NK-92 (cell line): ENCODE measurements around the gene FOXL3.
"Not testable (repeated sequence)": the region's sequence is repeated elsewhere in the genome, so short reads cannot be mapped to it uniquely, and the experiment has no call there.

ENCODE experiments used
- DNase-seq: peaks from one replicate; lab custom pipeline; 2025; ENCODE audit not compliant: unreplicated experiment; lab: John Stamatoyannopoulos, UW

FOXL3 gene

GRCh38 chr7:286266-286665 lies 3.7 kb upstream of the FOXL3 start:
- no peak for DNase-seq

GRCh38 chr7:288671-289101 lies 1.3 kb upstream of the FOXL3 start:
- DNase-seq: no peak

GRCh38 chr7:289209-289755 lies 688 bp upstream of the FOXL3 start:
- no peak for DNase-seq

- DNase-seq: no peak
These were observed 793 bp downstream of the FOXL3 start for GRCh38 chr7:290554-291372.

- DNase-seq: no peak
These were observed 1.6 kb downstream of the FOXL3 start for GRCh38 chr7:291373-292092.

GRCh38 chr7:292226-292625 lies 2.3 kb downstream of the FOXL3 start:
- no peak for DNase-seq

GRCh38 chr7:292826-293225 lies 2.9 kb downstream of the FOXL3 start:
- DNase-seq: no peak

GRCh38 chr7:293681-294439 lies 3.9 kb downstream of the FOXL3 start:
- no peak for DNase-seq

GRCh38 chr7:294440-295154 lies 4.6 kb downstream of the FOXL3 start:
- DNase-seq: no peak

- no peak for DNase-seq
These were observed 5.5 kb downstream of the FOXL3 start for GRCh38 chr7:295155-296154.

- DNase-seq: no peak
These were observed 6.5 kb downstream of the FOXL3 start for GRCh38 chr7:296373-296945.

- not testable (repeated sequence) for DNase-seq
These were observed 7.2 kb downstream of the FOXL3 start for GRCh38 chr7:297141-297540.

GRCh38 chr7:297611-298374 lies 7.8 kb downstream of the FOXL3 start:
- DNase-seq: no peak

- DNase-seq: no peak
These were observed 8.4 kb downstream of the FOXL3 start for GRCh38 chr7:298375-298702.

GRCh38 chr7:298743-299142 lies 8.8 kb downstream of the FOXL3 start:
- no peak for DNase-seq

GRCh38 chr7:299169-299568 lies 9.2 kb downstream of the FOXL3 start:
- DNase-seq: no peak

GRCh38 chr7:299628-300027 lies 9.7 kb downstream of the FOXL3 start:
- DNase-seq: no peak

- DNase-seq: no peak
These were observed 10.1 kb downstream of the FOXL3 start for GRCh38 chr7:300048-300447.
